ENCODE data around the gene DCAF7.
A peak's percentile ranks its signal among the peaks of the same experiment; 100 is the strongest.

Gene DCAF7

GRCh38 chr17:63595132-63595531, 44.9 kb downstream of the DCAF7 start:
- DNase-seq, result no peak

GRCh38 chr17:63596856-63597586, 46.7 kb downstream of the DCAF7 start:
- no peak for DNase-seq

GRCh38 chr17:63598281-63598680, 48.0 kb downstream of the DCAF7 start:
- no peak for DNase-seq

DNA sequence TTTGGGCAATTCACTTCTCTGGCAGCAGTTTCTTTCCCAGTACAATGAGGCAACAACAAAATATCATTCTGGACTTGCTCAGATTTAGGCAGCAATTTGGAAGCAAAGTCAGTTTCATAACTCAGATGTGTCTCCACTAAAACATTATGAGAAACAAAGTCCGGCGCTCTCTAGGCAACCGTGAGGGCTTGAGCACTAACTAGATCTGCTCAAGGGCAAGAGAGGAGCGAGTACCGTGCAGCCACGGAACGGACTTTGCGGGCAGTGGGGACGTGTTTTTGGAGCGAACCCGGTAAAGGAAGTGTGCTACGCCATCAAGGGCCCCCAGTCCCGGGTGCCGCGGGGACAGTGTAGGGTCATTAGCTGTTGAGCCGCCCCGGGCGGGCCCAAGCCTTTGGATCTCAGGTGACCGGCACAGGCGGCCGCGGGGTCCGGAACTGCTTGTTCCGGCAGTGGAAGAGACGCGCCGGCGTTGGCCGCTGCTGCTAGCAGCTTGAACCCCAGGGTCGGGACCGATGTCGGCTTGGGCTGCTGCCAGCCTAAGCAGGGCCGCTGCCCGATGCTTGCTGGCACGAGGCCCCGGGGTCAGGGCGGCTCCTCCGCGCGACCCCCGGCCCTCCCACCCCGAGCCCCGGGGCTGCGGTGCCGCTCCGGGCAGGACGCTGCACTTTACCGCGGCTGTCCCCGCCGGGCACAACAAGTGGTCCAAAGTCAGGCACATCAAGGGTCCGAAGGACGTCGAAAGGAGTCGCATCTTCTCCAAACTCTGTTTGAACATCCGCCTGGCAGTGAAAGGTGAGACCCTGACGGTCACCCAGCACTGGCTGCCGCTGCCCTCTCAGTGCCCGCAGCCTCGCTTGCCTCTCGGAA, 50.5 kb downstream of the DCAF7 start, which contains the start of gene TACO1:
TSS of gene TACO1 (plus strand) at position 327 of the 870 bp plus-strand sequence. CDS start at position 516, 189 bp downstream.
- DNase-seq, result peak; percentile 78

- no peak for DNase-seq
Observed at GRCh38 chr17:63601439-63602371, 51.4 kb downstream of the DCAF7 start.

DNA sequence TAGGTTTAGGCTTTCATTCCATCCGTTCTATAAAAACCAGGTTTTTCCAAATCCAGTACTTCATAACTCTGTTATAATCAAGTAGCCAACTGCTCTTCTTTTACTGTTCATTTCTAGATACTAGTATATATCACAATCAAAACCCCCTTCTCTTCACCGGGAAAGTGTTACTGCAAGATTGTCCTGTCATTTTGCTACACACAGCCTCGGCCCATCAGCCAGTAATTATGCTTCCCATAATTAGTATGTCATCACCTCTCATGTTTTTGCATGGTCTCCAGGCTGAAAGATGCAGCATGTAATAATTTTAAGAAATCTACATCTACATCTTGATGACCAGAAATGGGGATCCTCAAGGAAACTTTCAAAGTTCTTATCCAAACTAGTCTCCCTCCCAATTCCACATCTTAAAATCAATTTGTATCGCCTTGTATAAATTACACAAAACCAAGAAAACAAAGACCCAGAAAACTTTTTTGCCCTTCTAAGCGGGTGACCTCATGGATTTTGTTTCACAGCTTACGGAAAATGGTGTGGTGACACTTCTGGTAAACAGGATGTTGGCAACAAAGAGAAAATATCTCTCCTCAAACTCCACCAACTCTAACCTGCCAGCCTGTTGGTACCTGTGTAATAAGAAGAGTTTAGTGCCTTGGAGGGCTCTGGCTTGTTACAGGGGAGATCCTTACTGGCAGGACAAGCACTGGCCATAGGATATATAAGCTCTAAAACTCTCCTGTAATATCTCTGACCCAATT, 59.7 kb downstream of the DCAF7 start:
- no peak for DNase-seq

DNA sequence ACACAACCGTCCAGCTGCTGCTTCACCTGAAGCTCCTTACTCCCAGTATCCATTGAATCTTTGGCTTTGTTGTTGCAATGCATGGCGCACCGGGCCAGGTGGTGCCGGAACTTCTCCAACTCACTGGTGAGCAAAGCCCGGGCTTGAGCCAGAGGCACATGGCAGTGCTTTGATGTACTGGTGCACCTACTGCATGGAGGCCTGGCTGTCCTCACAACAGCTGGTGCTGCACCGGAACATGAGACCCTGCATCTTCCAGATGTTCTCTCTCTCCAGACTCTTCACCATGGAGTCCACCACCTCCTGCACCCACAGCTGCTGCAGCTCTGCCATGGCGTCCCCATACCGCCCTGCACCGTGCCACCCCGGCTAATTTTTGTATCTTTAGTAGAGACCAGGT, 60.6 kb downstream of the DCAF7 start:
- no peak for DNase-seq

DNA sequence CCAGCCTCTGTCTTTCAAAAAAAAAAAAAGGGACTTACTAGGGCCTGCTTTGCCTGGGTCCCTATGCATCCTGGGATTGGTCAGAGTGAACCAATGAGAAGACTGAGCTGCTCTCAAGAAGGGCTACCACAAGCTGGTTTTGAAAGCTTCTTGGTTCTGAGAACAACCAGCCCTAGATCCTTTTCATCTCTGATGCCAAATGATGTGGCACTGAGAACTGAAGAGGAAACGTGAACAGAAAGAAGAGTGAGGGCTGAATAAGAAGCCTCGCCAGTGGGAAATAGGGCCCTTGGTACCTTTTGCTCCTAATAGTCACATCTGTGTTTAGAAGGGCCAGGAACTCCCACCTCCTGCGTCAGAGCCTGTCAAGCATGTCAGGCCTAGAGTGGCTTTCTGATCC, 61.1 kb downstream of the DCAF7 start:
- peak; percentile 19 for DNase-seq

GRCh38 chr17:63613663-63614062, 63.4 kb downstream of the DCAF7 start:
- no peak for DNase-seq

- DNase-seq, result no peak
Observed at GRCh38 chr17:63621229-63621683, 71.0 kb downstream of the DCAF7 start.

DNA sequence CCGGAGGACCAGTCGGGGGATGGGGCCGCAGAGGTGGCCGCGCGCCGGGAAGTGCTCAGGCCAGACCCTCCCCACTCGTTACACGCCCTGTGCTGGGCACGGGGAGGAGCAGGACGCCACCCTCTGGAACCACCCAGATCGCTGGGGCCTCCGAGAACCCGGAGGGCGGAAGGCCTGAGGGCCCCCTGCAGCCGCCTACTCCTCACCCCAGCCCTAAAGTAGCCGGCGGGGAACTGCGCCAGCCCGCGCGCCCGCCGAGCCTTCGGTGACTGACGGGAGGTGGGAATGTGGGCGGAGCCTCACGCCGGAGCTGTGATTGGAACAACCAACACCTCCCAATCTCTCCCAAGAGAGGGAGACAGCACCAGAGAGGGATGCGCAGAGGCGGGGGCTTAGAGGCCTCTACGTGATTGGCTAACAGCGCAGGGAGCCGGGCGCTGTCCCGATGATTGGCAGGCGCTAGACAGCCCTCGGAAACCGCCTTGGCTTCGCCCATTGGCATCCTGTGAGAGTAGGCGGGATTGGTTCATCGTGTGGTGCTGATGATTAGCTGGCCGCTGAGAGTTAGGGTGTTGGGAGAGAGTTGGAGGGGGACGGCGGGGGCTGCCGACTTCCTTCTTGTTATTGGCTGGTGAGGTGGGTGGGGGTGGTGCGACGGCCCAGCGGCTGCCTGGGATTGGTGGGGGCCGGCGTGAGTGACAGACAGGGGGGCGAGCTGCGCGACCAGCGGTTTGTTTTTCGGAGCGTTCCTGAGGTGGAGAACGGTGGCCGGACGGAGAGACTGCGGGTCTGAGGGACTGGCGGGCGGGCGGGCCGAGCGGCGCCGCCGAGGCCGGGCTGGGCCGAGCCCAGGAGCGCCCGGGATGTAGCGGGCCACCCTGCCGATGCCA, 71.7 kb downstream of the DCAF7 start, which contains the start of gene MAP3K3:
TSS of gene MAP3K3 (plus strand) at position 734 of the 890 bp plus-strand sequence. CDS start 343 bp downstream, outside the sequence.
- peak; percentile 96 for DNase-seq

- DNase-seq, result peak; percentile 69
Observed at GRCh38 chr17:63622574-63623390, 72.5 kb downstream of the DCAF7 start.

DNA sequence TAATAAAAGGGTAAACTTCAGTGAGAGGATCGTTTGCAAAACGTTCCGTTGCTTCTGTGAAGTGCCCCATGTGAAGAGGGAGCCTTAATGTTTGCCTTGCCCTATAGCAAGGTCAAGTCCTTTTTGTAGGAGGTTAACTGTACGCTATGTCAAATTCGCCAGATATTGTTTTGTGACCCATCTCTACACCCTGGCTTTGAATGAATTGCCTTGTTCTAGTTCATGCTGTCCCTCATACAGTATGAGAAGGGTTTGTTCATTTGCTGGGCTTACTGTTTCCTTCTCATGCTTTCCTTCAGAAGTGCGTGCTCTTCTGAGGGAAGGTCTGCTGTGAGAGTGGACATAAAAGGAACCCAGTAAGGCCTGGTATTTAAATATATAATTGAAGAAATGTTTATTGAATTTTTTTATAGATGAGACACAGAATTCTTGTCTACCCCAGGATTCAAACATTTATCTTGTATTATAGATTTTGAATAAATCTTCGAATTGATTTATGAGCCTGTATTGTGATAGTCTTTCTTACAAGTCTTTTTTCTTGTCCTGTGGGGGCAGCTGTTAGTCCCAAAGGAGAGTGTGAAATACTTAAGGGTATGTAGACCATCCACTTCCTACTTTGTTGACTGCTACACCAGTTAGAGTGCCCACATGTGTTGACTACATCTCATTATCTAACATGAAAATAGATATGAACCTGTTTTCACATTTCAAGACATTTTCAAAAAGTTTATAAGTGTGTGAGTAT, 73.7 kb downstream of the DCAF7 start:
- DNase-seq, result no peak

DNA sequence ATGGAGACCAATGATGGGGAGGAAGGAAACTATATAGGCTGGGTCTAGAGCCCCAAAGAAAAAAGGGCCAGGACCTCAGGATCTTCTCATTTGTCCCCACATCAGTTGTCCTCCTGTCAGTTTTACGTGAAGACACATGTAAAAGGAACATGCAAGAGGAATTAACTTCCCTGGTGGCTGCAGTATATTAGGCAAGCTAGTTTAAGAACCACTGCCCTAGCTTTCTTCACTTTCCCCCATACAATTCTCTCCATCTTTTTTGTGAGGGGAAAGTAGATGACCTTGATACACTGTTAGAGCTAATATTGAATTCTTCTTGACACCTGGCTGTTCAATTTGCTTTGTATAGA, 74.2 kb downstream of the DCAF7 start:
- no peak for DNase-seq

- no peak for DNase-seq
Observed at GRCh38 chr17:63626551-63627180, 76.4 kb downstream of the DCAF7 start.

GRCh38 chr17:63629627-63630026, 79.3 kb downstream of the DCAF7 start:
- DNase-seq, result no peak

DNA sequence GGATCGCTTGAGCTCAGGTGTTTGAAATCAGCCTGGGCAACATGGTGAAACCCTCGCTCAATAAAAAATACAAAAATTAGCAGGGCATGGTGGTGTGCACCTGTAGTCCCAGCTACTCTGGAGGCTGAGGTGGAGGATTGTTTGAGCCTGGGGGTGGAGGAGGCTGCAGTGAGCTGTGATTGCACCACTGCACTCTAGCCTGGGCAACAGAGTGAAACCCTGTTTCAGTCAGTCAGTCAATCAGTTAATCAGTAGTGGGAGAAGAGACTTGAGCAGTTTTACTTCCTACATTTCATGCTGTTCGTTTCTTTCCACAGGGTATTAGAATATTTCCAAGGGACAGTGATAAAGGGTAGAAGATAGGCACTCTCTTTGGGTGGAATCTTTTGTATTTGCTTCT, 80.8 kb downstream of the DCAF7 start:
- no peak for DNase-seq

DNA sequence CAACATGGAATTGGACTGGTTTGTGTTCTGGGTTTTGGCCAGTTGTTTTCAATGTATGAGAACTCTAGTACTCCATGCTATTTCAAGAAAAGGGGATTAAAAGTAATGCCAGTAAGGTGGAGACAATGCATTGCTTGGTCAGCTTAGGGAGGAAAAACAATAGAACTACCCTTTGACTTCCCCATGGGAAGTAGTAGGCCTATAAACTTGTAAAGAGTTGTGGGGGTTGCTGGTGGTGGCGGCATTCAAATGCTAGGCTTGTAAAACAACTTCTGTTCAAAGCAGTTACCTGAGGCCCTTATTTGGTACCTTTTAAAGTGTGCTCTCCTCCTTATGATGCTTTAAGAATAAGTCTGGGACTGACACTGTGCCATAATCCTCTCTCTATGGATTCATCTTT, 81.3 kb downstream of the DCAF7 start:
- no peak for DNase-seq

DNA sequence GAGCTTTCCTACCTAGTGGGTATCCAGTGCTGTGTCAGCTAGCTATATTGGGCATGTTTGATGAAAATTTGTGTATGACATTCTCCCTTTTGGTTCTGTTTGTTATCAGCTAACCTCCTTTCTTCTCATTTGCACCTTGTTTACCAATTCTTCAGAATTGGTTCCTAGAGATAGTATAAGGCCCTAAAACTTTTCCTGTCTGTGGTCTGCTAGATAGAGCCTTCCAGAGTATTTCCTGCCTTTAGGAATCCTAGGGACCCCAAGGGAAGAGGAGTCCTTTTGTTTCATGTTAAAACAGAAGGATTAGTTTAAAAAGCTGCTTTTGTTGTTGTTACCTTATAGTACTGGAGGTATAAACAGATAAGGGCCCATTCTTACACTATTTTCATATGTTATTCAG, 83.5 kb downstream of the DCAF7 start:
- DNase-seq, result no peak

Measured in activated naive CD4-positive, alpha-beta T cell treated with anti-CD3 and anti-CD28 coated beads, Interleukin-2, amount 50 U/mL, for 16 hours (primary cell).